ENCODE measurements around the gene GNPAT. TPM values are rescaled to one million over a fixed set of nuclear protein-coding genes. Genes with fewer than 3 reads are reported as not detected.

GNPAT gene
- total RNA-seq, 1 donor from 2014 or later, result 47.1 TPM

DNA sequence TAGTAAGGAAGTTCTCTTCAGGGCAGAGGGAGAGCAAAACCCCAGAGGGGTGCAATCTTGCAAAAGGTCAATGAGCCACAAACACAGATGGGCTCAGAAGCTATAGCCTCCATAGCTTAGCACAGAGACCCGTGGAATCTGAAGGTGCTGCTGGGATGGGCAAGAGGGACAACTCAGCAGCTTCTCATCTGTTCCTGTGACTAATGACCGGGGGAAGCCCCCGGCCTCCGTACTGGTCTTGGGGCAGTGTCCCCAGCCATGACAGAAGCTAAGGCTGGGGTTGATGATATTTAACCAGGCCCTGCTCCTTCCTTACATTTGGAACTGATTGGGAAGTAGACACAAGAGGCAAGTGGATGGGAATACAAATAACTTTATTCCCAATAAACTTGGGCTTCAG, 77.6 kb downstream of the GNPAT start:
- Mint-ChIP-seq H3K9me3 (ENCODE audit: unreplicated experiment) (no peaks in the 10 kb centered on the region), H3K4me1 (ENCODE audit: unreplicated experiment) (no peaks in the 10 kb centered on the region)
- DNase-seq (ENCODE audit: low spot score), result no peak

DNA sequence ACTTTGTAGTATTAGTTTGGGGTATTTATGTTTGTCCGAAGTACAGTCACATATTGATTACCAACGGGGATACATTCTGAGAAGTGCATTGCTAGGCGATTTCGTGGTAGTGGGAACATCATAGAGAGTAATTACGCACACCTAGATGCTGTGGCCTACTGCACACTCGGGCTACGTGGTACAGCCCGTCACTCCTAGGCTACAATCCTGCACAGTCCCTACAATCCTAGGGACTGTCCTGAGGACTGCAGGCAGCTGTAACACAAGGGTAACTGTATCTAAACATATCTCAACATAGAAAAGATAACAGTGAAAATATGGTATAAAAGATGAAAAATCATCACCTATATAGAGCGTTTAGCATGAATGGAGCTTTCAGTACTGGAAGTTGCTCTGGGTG, 78.1 kb downstream of the GNPAT start:
- H3K4me3 Mint-ChIP-seq (ENCODE audit: unreplicated experiment), result no peak overlapping the region
- H3K27ac Mint-ChIP-seq (ENCODE audit: unreplicated experiment), result no peak overlapping the region
- no peaks in the 10 kb centered on the region for H3K4me1 Mint-ChIP-seq (ENCODE audit: unreplicated experiment)
- peaks cover 3% of the 10 kb centered on the region for H3K27me3 Mint-ChIP-seq (ENCODE audit: unreplicated experiment)
- TF ChIP-seq, protein P1, sequence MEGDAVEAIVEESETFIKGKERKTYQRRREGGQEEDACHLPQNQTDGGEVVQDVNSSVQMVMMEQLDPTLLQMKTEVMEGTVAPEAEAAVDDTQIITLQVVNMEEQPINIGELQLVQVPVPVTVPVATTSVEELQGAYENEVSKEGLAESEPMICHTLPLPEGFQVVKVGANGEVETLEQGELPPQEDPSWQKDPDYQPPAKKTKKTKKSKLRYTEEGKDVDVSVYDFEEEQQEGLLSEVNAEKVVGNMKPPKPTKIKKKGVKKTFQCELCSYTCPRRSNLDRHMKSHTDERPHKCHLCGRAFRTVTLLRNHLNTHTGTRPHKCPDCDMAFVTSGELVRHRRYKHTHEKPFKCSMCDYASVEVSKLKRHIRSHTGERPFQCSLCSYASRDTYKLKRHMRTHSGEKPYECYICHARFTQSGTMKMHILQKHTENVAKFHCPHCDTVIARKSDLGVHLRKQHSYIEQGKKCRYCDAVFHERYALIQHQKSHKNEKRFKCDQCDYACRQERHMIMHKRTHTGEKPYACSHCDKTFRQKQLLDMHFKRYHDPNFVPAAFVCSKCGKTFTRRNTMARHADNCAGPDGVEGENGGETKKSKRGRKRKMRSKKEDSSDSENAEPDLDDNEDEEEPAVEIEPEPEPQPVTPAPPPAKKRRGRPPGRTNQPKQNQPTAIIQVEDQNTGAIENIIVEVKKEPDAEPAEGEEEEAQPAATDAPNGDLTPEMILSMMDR (IDR thresholded peaks at IDR 0.05; ENCODE audit: unreplicated experiment), result no peak
- no peaks in the 10 kb centered on the region for H3K9me3 Mint-ChIP-seq (ENCODE audit: unreplicated experiment)
- no peaks in the 10 kb centered on the region for H3K36me3 Mint-ChIP-seq (ENCODE audit: low read depth, unreplicated experiment)
- DNase-seq (ENCODE audit: low spot score), result no peak

More for the DNA sequence above, 77.6 kb downstream of the GNPAT start:
- H3K4me3 Mint-ChIP-seq (ENCODE audit: unreplicated experiment), result no peak overlapping the region
- no peak overlapping the region for H3K27ac Mint-ChIP-seq (ENCODE audit: unreplicated experiment)
- TF ChIP-seq, protein P1 (IDR thresholded peaks at IDR 0.05; ENCODE audit: unreplicated experiment), result no peak
- no peaks in the 10 kb centered on the region for H3K36me3 Mint-ChIP-seq (ENCODE audit: low read depth, unreplicated experiment)
- peaks cover 3% of the 10 kb centered on the region for H3K27me3 Mint-ChIP-seq (ENCODE audit: unreplicated experiment)

DNA sequence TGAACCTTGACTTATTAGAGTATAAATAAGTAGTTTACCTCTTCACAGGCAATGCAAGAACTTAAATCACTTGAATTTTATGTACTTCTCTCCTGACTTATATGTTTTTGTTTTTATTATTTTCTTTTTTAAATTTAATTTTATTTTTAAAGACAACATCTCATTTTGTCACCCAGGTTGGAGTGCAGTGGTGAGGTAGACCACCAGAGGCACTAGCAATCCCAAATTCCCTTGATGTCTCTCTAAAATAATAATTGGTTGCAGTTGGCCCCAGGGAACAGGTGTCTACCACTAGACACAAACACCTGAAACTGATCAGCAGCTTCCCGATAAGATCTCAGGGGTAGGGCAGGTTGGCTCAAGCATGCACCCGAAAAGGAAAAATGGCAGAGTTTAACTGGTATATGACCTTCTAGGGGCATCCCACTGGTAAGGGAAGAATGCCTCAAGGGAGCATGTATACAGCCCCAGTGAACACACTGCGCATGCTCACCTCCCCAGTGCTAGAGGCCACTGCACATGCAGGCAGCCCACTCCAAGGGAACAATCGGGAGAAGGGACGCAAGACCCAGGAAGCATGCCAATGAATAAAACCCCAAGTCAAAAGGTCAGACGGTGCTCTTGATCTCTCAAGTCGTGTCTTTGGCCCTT, 82.0 kb downstream of the GNPAT start:
- Mint-ChIP-seq H3K4me1 (ENCODE audit: unreplicated experiment) (no peaks in the 10 kb centered on the region), H3K36me3 (ENCODE audit: low read depth, unreplicated experiment) (no peaks in the 10 kb centered on the region), H3K27me3 (ENCODE audit: unreplicated experiment) (peaks cover 2% of the 10 kb centered on the region), H3K4me3 (ENCODE audit: unreplicated experiment) (no peak overlapping the region), H3K27ac (ENCODE audit: unreplicated experiment) (no peak overlapping the region), H3K9me3 (ENCODE audit: unreplicated experiment) (no peaks in the 10 kb centered on the region)
- DNase-seq (ENCODE audit: low spot score), result no peak
- TF ChIP-seq, protein P1 (IDR thresholded peaks at IDR 0.05; ENCODE audit: unreplicated experiment), result no peak

DNA sequence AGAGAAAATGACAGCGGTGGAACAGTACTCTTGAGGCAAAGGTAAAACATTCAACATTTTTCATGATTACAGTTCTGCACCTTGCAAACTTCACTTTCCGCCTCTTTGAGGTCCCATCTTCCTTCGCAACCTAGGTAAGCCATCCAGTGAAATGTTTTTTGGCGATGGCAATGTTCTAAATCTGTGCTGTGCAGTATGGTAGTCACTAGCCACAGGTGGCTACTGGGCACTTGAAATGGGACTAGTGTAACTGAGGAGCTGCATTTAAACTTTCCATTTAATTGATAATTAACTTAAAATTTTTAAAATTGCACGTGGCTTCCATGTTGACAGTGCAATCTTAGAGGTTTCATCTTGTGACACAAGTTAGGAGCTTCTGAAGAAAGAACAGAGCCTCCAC, 83.6 kb downstream of the GNPAT start:
- no peaks in the 10 kb centered on the region for H3K36me3 Mint-ChIP-seq (ENCODE audit: low read depth, unreplicated experiment)
- TF ChIP-seq, protein P1 (IDR thresholded peaks at IDR 0.05; ENCODE audit: unreplicated experiment), result no peak
- no peak overlapping the region for H3K4me3 Mint-ChIP-seq (ENCODE audit: unreplicated experiment)
- H3K27me3 Mint-ChIP-seq (ENCODE audit: unreplicated experiment), result peaks cover 2% of the 10 kb centered on the region
- H3K4me1 Mint-ChIP-seq (ENCODE audit: unreplicated experiment), result no peaks in the 10 kb centered on the region
- no peak overlapping the region for H3K27ac Mint-ChIP-seq (ENCODE audit: unreplicated experiment)
- no peak for DNase-seq (ENCODE audit: low spot score)
- no peaks in the 10 kb centered on the region for H3K9me3 Mint-ChIP-seq (ENCODE audit: unreplicated experiment)

DNA sequence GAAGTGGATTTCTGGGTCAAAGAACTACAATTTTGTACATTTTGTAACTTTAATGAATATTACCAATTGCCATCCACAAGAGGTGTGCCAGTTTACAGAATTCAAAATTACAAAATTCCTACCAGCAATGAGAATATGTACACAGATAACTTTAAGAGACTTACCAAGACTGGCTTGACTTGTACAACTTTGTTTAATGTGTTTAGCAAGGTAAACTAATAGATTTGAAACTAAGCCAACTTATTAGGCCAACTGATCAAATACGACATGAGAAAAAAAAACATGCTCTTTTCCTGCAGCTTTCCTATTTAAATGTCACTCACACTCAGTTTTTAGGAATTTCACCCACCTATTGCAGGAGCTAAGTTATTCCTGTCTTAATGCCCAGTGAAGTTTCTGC, 85.2 kb downstream of the GNPAT start:
- Mint-ChIP-seq H3K36me3 (ENCODE audit: low read depth, unreplicated experiment) (no peaks in the 10 kb centered on the region), H3K27me3 (ENCODE audit: unreplicated experiment) (no peaks in the 10 kb centered on the region), H3K9me3 (ENCODE audit: unreplicated experiment) (no peaks in the 10 kb centered on the region), H3K4me3 (ENCODE audit: unreplicated experiment) (no peak overlapping the region), H3K4me1 (ENCODE audit: unreplicated experiment) (no peaks in the 10 kb centered on the region), H3K27ac (ENCODE audit: unreplicated experiment) (no peak overlapping the region)
- TF ChIP-seq, protein P1 (IDR thresholded peaks at IDR 0.05; ENCODE audit: unreplicated experiment), result no peak
- DNase-seq (ENCODE audit: low spot score), result no peak

Other genes with a start within 250 kb of the GNPAT start
- 48.0 TPM for gene FAM89A, start 201.0 kb upstream of the GNPAT start, total RNA-seq (ENCODE audit: unreplicated experiment)
- gene TRIM67, start 79.2 kb upstream of the GNPAT start, total RNA-seq (ENCODE audit: unreplicated experiment), result 0.26 TPM
- 11.6 TPM for gene EXOC8, start 96.6 kb downstream of the GNPAT start, total RNA-seq (ENCODE audit: unreplicated experiment)
- gene SPRTN, start 97.1 kb downstream of the GNPAT start, total RNA-seq (ENCODE audit: unreplicated experiment), result 13.5 TPM
- gene EGLN1, start 181.1 kb downstream of the GNPAT start, total RNA-seq (ENCODE audit: unreplicated experiment), result 30.8 TPM

All from endothelial cell (in vitro differentiated cells).